H9 (cell line): Measurements from ENCODE around the gene CACNA1D. TPM values are rescaled to one million over a fixed set of nuclear protein-coding genes. Genes with fewer than 3 reads are reported as not detected.

ENCODE experiments used
- DNase-seq: peaks from one replicate; pipeline ENCODE4 v3.0.0-alpha.2; 2017
- H2AFZ ChIP-seq: one replicate; pipeline ENCODE4 v1.6.1; 2013; ENCODE audit warnings: mild to moderate bottlenecking, low read length, control low read depth, moderate library complexity
- H2AK5ac ChIP-seq: 2 replicates; pipeline ENCODE4 v1.6.1; 2013; ENCODE audit warnings: low read length, control low read depth, mixed read lengths; ENCODE audit not compliant: insufficient read length
- H2BK120ac ChIP-seq: one replicate; pipeline ENCODE4 v1.6.1; 2013; ENCODE audit warnings: low read depth, mild to moderate bottlenecking, low read length, control low read depth, inconsistent platforms; ENCODE audit not compliant: poor library complexity, severe bottlenecking
- H2BK12ac ChIP-seq: 2 replicates; pipeline ENCODE4 v1.6.1; 2013; ENCODE audit warnings: low read length, control low read depth, mixed read lengths, low read depth; ENCODE audit not compliant: insufficient read length
- H2BK15ac ChIP-seq: 2 replicates; pipeline ENCODE4 v1.6.1; 2013; ENCODE audit warnings: low read depth, low read length, control low read depth
- H2BK20ac ChIP-seq: one replicate; pipeline ENCODE4 v1.6.1; 2013; ENCODE audit warnings: low read depth, mild to moderate bottlenecking, low read length, control low read depth, inconsistent platforms; ENCODE audit not compliant: poor library complexity, severe bottlenecking
- H2BK5ac ChIP-seq: 2 replicates; pipeline ENCODE4 v1.6.1; 2013; ENCODE audit warnings: low read length, control low read depth, mixed read lengths; ENCODE audit not compliant: insufficient read length
- H3K14ac ChIP-seq: 2 replicates; pipeline ENCODE4 v1.6.1; 2013; ENCODE audit warnings: low read length, control low read depth; ENCODE audit not compliant: insufficient read depth
- H3K18ac ChIP-seq: 2 replicates; pipeline ENCODE4 v1.6.1; 2013; ENCODE audit warnings: low read depth, mild to moderate bottlenecking, mixed read lengths, low read length, control low read depth; ENCODE audit not compliant: insufficient read length
- H3K23ac ChIP-seq: 2 replicates; pipeline ENCODE4 v1.6.1; 2013; ENCODE audit warnings: low read length, control low read depth, mixed read lengths, low read depth; ENCODE audit not compliant: insufficient read length
- H3K23me2 ChIP-seq: 2 replicates; pipeline ENCODE4 v1.6.1; 2013; ENCODE audit warnings: low read depth, mild to moderate bottlenecking, mixed read lengths, low read length, control low read depth; ENCODE audit not compliant: insufficient read length, poor library complexity, severe bottlenecking
- H3K27ac ChIP-seq: 2 replicates; pipeline ENCODE4 v1.5.1; 2013; ENCODE audit warnings: low read length, control low read depth, mixed read lengths, low read depth; ENCODE audit not compliant: insufficient read length
- H3K27me3 ChIP-seq: 2 replicates; pipeline ENCODE4 v1.6.1; 2013; ENCODE audit warnings: low read length, control low read depth, inconsistent platforms; ENCODE audit not compliant: insufficient read depth
- H3K4ac ChIP-seq: 2 replicates; pipeline ENCODE4 v1.6.1; 2013; ENCODE audit warnings: low read depth, mild to moderate bottlenecking, control low read depth, inconsistent platforms, low read length, moderate library complexity
- H3K4me1 ChIP-seq: 2 replicates; pipeline ENCODE4 v1.6.1; 2013; ENCODE audit warnings: low read length, control low read depth, inconsistent platforms; ENCODE audit not compliant: insufficient read depth
- H3K4me2 ChIP-seq: 2 replicates; pipeline ENCODE4 v1.6.1; 2013; ENCODE audit warnings: low read length, control low read depth, mixed read lengths; ENCODE audit not compliant: insufficient read length, insufficient read depth
- H3K56ac ChIP-seq: 2 replicates; pipeline ENCODE4 v1.6.1; 2013; ENCODE audit warnings: low read depth, mild to moderate bottlenecking, mixed read lengths, low read length, control low read depth; ENCODE audit not compliant: insufficient read length
- H3K79me1 ChIP-seq: 2 replicates; pipeline ENCODE4 v1.6.1; 2013; ENCODE audit warnings: low read depth, mild to moderate bottlenecking, moderate library complexity, low read length, control low read depth, inconsistent platforms; ENCODE audit not compliant: insufficient read depth, poor library complexity, severe bottlenecking
- H3K79me2 ChIP-seq: 2 replicates; pipeline ENCODE4 v1.6.1; 2013; ENCODE audit warnings: low read length, control low read depth, inconsistent platforms; ENCODE audit not compliant: insufficient read depth
- H3K9ac ChIP-seq: 2 replicates; pipeline ENCODE4 v1.6.1; 2013; ENCODE audit warnings: low read length, control low read depth, mixed read lengths; ENCODE audit not compliant: insufficient read length; ENCODE audit errors: extremely low read depth
- H3K9me3 ChIP-seq: one replicate; pipeline ENCODE4 v1.6.1; 2013; ENCODE audit warnings: low read depth, low read length, inconsistent platforms; ENCODE audit not compliant: control insufficient read depth
- H3T11ph ChIP-seq: one replicate; pipeline ENCODE4 v1.6.1; 2013; ENCODE audit warnings: mild to moderate bottlenecking, low read length, control low read depth, inconsistent platforms
- H4K20me1 ChIP-seq: one replicate; pipeline ENCODE4 v1.6.1; 2013; ENCODE audit not compliant: control insufficient read depth, insufficient read length, insufficient read depth
- H4K5ac ChIP-seq: 2 replicates; pipeline ENCODE4 v1.6.1; 2013; ENCODE audit warnings: low read depth, mild to moderate bottlenecking, mixed read lengths, low read length, control low read depth; ENCODE audit not compliant: insufficient read length
- H4K8ac ChIP-seq: replicated peaks from 2 replicates; pipeline ENCODE4 v1.6.1; 2013; ENCODE audit warnings: low read length, control low read depth, mixed read lengths, low read depth; ENCODE audit not compliant: insufficient read length
- H4K91ac ChIP-seq: 2 replicates; pipeline ENCODE4 v1.6.1; 2013; ENCODE audit warnings: low read depth, mild to moderate bottlenecking, moderate library complexity, mixed read lengths, low read length, control low read depth; ENCODE audit not compliant: insufficient read length
- H3K27ac Mint-ChIP-seq, 3 experiments: 2 replicates in 2 of 3; 3 replicates in 1 of 3; pipeline ENCODE4 v1.8.0; 2020 to 2021; ENCODE audit warnings: mixed read lengths in 3 of 3, mild to moderate bottlenecking in 1 of 3, moderate library complexity in 1 of 3
- H3K27me3 Mint-ChIP-seq: 2 replicates; pipeline ENCODE4 v1.8.0; 2021; ENCODE audit warnings: low read depth, mild to moderate bottlenecking, moderate library complexity, mixed read lengths
- H3K36me3 Mint-ChIP-seq, 3 experiments: 2 replicates in 2 of 3; 3 replicates in 1 of 3; pipeline ENCODE4 v1.8.0; 2020 to 2021; ENCODE audit warnings: low read depth in 3 of 3, mixed read lengths in 3 of 3; ENCODE audit not compliant: insufficient read depth in 1 of 3
- H3K4me1 Mint-ChIP-seq, 2 experiments: 2 replicates each; pipeline ENCODE4 v1.8.0; 2020; ENCODE audit warnings: mixed read lengths in 2 of 2
- H3K4me3 Mint-ChIP-seq, 2 experiments: 2 replicates in 1 of 2; 3 replicates in 1 of 2; pipeline ENCODE4 v1.8.0; 2020 to 2021; ENCODE audit warnings: mild to moderate bottlenecking in 2 of 2, mixed read lengths in 2 of 2, moderate library complexity in 1 of 2
- H3K9me3 Mint-ChIP-seq, 2 experiments: 2 replicates in 1 of 2; 3 replicates in 1 of 2; pipeline ENCODE4 v1.8.0; 2020; ENCODE audit warnings: mild to moderate bottlenecking in 2 of 2, mixed read lengths in 2 of 2, moderate library complexity in 1 of 2
- CTCF ChIP-seq: fragments of 200-600 bp; sonication (generic); conservative IDR thresholded peaks from 3 replicates; pipeline ENCODE4 v1.8.0; 2021; ENCODE audit warnings: antibody characterized with exemption, mild to moderate bottlenecking
- WGBS: extraction: QIAGEN DNeasy Blood & Tissue Kit; methylation state at CpG from one replicate; pipeline ENCODE4 v1.1.7; 2013; ENCODE audit warnings: missing lambda C conversion rate, low lambda C conversion rate, mixed read lengths; ENCODE audit not compliant: insufficient read length; ENCODE audit errors: extremely low coverage; 5-methylcytosine and 5-hydroxymethylcytosine counted together
- total RNA-seq: library from RNA; stranded (reverse); gene quantifications from 2 replicates; pipeline ENCODE4 v1.2.1, GENCODE V29; 2021

CACNA1D gene
- total RNA-seq, 1 experiment from 2014 or later = 3.5 TPM

DNA sequence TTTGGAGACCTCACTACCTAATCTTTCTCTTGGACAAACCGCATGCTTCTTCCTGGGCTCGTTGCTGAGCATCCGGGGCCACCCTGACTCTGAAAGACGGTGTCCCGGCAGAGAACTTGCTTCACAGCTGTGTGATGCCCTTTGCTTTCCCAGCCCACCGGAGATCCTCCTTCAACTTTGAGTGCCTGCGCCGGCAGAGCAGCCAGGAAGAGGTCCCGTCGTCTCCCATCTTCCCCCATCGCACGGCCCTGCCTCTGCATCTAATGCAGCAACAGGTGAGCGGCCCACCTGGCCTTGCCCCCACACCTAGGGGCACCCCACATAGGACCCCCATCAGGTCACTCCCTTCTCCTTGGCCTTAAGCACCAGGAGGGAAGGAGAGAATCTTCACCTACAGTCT is 314.1 kb downstream of the CACNA1D start:
- no peaks in the 10 kb centered on the region for H3K36me3 Mint-ChIP-seq
- H3K9me3 Mint-ChIP-seq = no peaks in the 10 kb centered on the region
- Histone ChIP-seq H3K79me1 (no peaks in the 10 kb centered on the region), H3K14ac (no peak overlapping the region), H3K4me1 (no peaks in the 10 kb centered on the region; the same call in 1 of the 2 replicates), H3K23ac (no peak overlapping the region), H4K91ac (no peak overlapping the region), H3K27me3 (no peaks in the 10 kb centered on the region), H2BK12ac (no peak overlapping the region), H3K18ac (no peak overlapping the region), H3K9ac (no peak overlapping the region), H4K5ac (no peak overlapping the region), H3K56ac (no peak overlapping the region), H2BK15ac (no peak overlapping the region), H2BK20ac (no peak overlapping the region), H4K20me1 (no peaks in the 10 kb centered on the region), H3K79me2 (no peaks in the 10 kb centered on the region), H2AK5ac (no peak overlapping the region), H2AFZ (no peak overlapping the region), H3K4me2 (no peak overlapping the region), H3K4ac (no peak overlapping the region), H3T11ph (no peak overlapping the region), H3K9me3 (no peaks in the 10 kb centered on the region), H3K23me2 (no peaks in the 10 kb centered on the region), H3K27ac (no peak overlapping the region), H2BK5ac (no peak overlapping the region), H2BK120ac (no peak overlapping the region), H4K8ac (no peak overlapping the region)
- WGBS = no CpG with 5 or more reads among the region's 13 CpGs
- H3K27me3 Mint-ChIP-seq = no peaks in the 10 kb centered on the region; the same call in 1 of the 2 replicates
- H3K4me1 Mint-ChIP-seq = peaks cover 14 to 17% of the 10 kb centered on the region in 2 experiments
- H3K4me3 Mint-ChIP-seq = no peak overlapping the region
- no peak overlapping the region for H3K27ac Mint-ChIP-seq
- peak; percentile 21 for DNase-seq
- no peak for TF ChIP-seq CTCF
